Tibial nerve (tissue), 4 donors: ENCODE results near the gene PIGN. TPM values are rescaled to one million over a fixed set of nuclear protein-coding genes. Genes with fewer than 3 reads are reported as not detected.

Source experiments
- DNase-seq, 2 donors: peaks; one replicate each; pipeline ENCODE4 v3.0.0-alpha.2; 2019; ENCODE audit warnings: low spot score in 2 of 2
- H3K27ac ChIP-seq, 4 donors: fragments of 200-600 bp; sonication (generic) in 3 of 4; one replicate each; pipeline ENCODE4 v1.5.1; 2017 to 2019; ENCODE audit warnings: mild to moderate bottlenecking in 1 of 4
- H3K27me3 ChIP-seq, 2 donors: fragments of 200-600 bp; sonication (generic) in 1 of 2; one replicate each; pipeline versions ENCODE4 v1.5.1 to v1.6.0; 2017 to 2019
- H3K36me3 ChIP-seq, 3 donors: fragments of 200-600 bp; sonication (generic); one replicate each; pipeline ENCODE4 v1.5.1; 2018 to 2019
- H3K4me1 ChIP-seq, 4 donors: fragments of 200-600 bp; sonication (generic) in 3 of 4; one replicate each; pipeline ENCODE4 v1.5.1; 2017 to 2019
- H3K4me3 ChIP-seq, 4 donors: fragments of 200-600 bp; sonication (generic) in 3 of 4; one replicate each; pipeline ENCODE4 v1.5.1; 2017 to 2019; ENCODE audit warnings: mild to moderate bottlenecking in 1 of 4, moderate library complexity in 1 of 4
- H3K9me3 ChIP-seq, 4 donors: fragments of 200-600 bp; sonication (generic) in 3 of 4; one replicate each; pipeline ENCODE4 v1.5.1; 2017 to 2019
- CTCF ChIP-seq, 5 experiments: fragments of 200-600 bp in 3 of 5; fragments of 450-650 bp in 2 of 5; sonication (generic) in 3 of 5; IDR thresholded peaks; one replicate each; pipeline ENCODE4 v1.5.1; 2016 to 2019; ENCODE audit warnings: antibody characterized with exemption in 5 of 5, mild to moderate bottlenecking in 3 of 5, moderate library complexity in 2 of 5
- EP300 ChIP-seq, 2 donors: sonication (generic); formaldehyde crosslinking; IDR thresholded peaks; one replicate each; pipeline ENCODE4 v1.6.1; 2017; ENCODE audit warnings: antibody characterized with exemption in 2 of 2, mild to moderate bottlenecking in 1 of 2
- POLR2A ChIP-seq, 2 donors: fragments of 450-650 bp; IDR thresholded peaks; one replicate each; pipeline ENCODE4 v1.6.1; 2017; ENCODE audit warnings: antibody characterized with exemption in 2 of 2, mild to moderate bottlenecking in 2 of 2, moderate library complexity in 2 of 2
- WGBS, 2 donors: methylation state at CpG; one replicate each; pipeline ENCODE4 v1.1.5; 2018; 5-methylcytosine and 5-hydroxymethylcytosine counted together
- total RNA-seq, 4 donors: library from RNA; depleted of rRNA; stranded (reverse); fragments of >200 nt; gene quantifications; one replicate each; pipeline ENCODE4 v1.1.0, GENCODE V29; 2016

Gene PIGN
- total RNA-seq, 4 donors from 2014 or later: 24.9 to 40.0 (median 32.5) TPM

GRCh38 chr18:62081761-62082294, 105.0 kb downstream of the PIGN start:
- Histone ChIP-seq H3K27ac (no peak overlapping the region), H3K36me3 (peaks cover 0 to 35% (median 0%) of the 10 kb centered on the region in 3 donors), H3K9me3 (no peaks in the 10 kb centered on the region), H3K4me1 (no peaks in the 10 kb centered on the region), H3K27me3 (no peaks in the 10 kb centered on the region), H3K4me3 (no peak overlapping the region)
- 69 to 70% methylated on average over 1 of the region's 1 CpG for WGBS, 2 donors
- no peak for TF ChIP-seq EP300 (IDR thresholded peaks at IDR 0.05)
- no peak for TF ChIP-seq CTCF (IDR thresholded peaks at IDR 0.05)
- TF ChIP-seq POLR2A (IDR thresholded peaks at IDR 0.05): no peak
- no peak for DNase-seq

- Histone ChIP-seq H3K36me3 (peaks cover 0 to 29% (median 0%) of the 10 kb centered on the region in 3 donors), H3K4me1 (no peaks in the 10 kb centered on the region), H3K4me3 (no peak overlapping the region), H3K27ac (no peak overlapping the region), H3K9me3 (no peaks in the 10 kb centered on the region), H3K27me3 (no peaks in the 10 kb centered on the region)
- no peak for DNase-seq
- WGBS, 2 donors: 100% methylated on average over 1 of the region's 1 CpG
- no peak for TF ChIP-seq EP300 (IDR thresholded peaks at IDR 0.05)
- TF ChIP-seq POLR2A (IDR thresholded peaks at IDR 0.05): no peak
- no peak for TF ChIP-seq CTCF (IDR thresholded peaks at IDR 0.05)
Observed at GRCh38 chr18:62081248-62081647, 105.6 kb downstream of the PIGN start.

- peaks cover 0 to 20% (median 0%) of the 10 kb centered on the region in 3 donors for H3K36me3 ChIP-seq
- H3K4me1 ChIP-seq: no peaks in the 10 kb centered on the region
- H3K27me3 ChIP-seq: no peaks in the 10 kb centered on the region
- no peak for DNase-seq
- H3K9me3 ChIP-seq: no peaks in the 10 kb centered on the region
- no peak overlapping the region for H3K4me3 ChIP-seq
- no peak overlapping the region for H3K27ac ChIP-seq
- 70 to 75% methylated on average over 5 of the region's 5 CpGs for WGBS, 2 donors
- TF ChIP-seq CTCF (IDR thresholded peaks at IDR 0.05): no peak
- no peak for TF ChIP-seq POLR2A (IDR thresholded peaks at IDR 0.05)
- TF ChIP-seq EP300 (IDR thresholded peaks at IDR 0.05): no peak
Observed at GRCh38 chr18:62080172-62080900, 106.5 kb downstream of the PIGN start.

- WGBS, 2 donors: 88 to 91% methylated on average over 2 of the region's 2 CpGs
- H3K27ac ChIP-seq: no peak overlapping the region
- peaks cover 0 to 50% (median 0%) of the 10 kb centered on the region in 3 donors for H3K36me3 ChIP-seq
- H3K4me1 ChIP-seq: no peaks in the 10 kb centered on the region
- DNase-seq: no peak
- no peaks in the 10 kb centered on the region for H3K27me3 ChIP-seq
- no peaks in the 10 kb centered on the region for H3K9me3 ChIP-seq
- no peak for TF ChIP-seq EP300 (IDR thresholded peaks at IDR 0.05)
- no peak for TF ChIP-seq POLR2A (IDR thresholded peaks at IDR 0.05)
- no peak for TF ChIP-seq CTCF (IDR thresholded peaks at IDR 0.05)
- H3K4me3 ChIP-seq: no peak overlapping the region
Observed at GRCh38 chr18:62073461-62074281, 113.2 kb downstream of the PIGN start.

- H3K4me1 ChIP-seq: no peaks in the 10 kb centered on the region
- no peak for TF ChIP-seq EP300 (IDR thresholded peaks at IDR 0.05)
- TF ChIP-seq CTCF (IDR thresholded peaks at IDR 0.05): no peak
- TF ChIP-seq POLR2A (IDR thresholded peaks at IDR 0.05): no peak
- H3K9me3 ChIP-seq: no peaks in the 10 kb centered on the region
- H3K4me3 ChIP-seq: no peak overlapping the region
- H3K27me3 ChIP-seq: no peaks in the 10 kb centered on the region
- no peak overlapping the region for H3K27ac ChIP-seq
- DNase-seq: no peak
- peaks cover 0 to 55% (median 0%) of the 10 kb centered on the region in 3 donors for H3K36me3 ChIP-seq
Observed at GRCh38 chr18:62072370-62072769, 114.5 kb downstream of the PIGN start.
